GM18951 (cell line): ENCODE data around the gene GLIPR2.
"Not testable (repeated sequence)": the region's sequence is repeated elsewhere in the genome, so short reads cannot be mapped to it uniquely, and the experiment has no call there.

Experiments
- POLR2A ChIP-seq: IDR thresholded peaks from 4 replicates; pipeline ENCODE4 v1.6.1; 2011; ENCODE audit warnings: mild to moderate bottlenecking; ENCODE audit not compliant: insufficient read length, insufficient read depth; ENCODE audit errors: extremely low read depth
- in situ Hi-C: fragments of 300-500 bp; cut with MboI; formaldehyde crosslinking; loops from one replicate; pipeline ENCODE4 v1.12.0; 2022; ENCODE audit warnings: low sequenced_read_pairs, mixed read lengths, inconsistent platforms; ENCODE audit not compliant: unreplicated experiment

GLIPR2 gene, protein sequence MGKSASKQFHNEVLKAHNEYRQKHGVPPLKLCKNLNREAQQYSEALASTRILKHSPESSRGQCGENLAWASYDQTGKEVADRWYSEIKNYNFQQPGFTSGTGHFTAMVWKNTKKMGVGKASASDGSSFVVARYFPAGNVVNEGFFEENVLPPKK

DNA sequence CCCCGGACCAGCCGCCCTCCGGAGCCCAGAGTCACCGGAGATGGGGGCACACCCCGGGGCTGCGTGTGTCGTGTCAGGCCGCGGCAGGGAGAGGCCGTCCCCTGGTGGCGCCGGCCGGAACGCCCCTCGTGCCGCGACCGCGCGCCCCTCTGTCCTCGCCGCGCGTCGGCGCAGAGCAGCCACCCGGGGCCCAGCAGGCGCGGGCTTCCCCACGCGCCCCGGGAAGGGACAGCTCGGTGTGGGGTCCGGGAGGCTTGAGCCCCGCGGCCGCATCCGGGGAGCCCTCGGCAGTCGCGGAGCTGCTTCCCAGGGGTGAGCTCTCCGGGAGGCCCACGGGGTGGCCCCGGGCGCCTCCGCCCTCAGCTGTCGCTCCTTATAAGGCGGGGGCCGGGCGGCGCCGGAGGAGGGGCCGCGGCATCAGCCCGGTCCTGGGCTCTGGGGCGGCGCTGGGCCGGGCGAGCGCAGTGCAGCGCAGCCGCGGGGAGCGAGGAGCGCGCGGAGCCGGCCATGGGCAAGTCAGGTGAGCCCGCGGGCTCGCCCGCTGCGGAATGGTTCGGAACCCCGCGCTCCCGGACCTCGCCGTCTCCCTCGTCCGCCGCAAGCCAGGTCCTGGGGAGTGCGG lies at the start of gene GLIPR2:
TSS of gene GLIPR2 (plus strand) at position 462 of the 622 bp plus-strand sequence. CDS start at position 508, 46 bp downstream.
- in situ Hi-C loops = no loop called here

DNA sequence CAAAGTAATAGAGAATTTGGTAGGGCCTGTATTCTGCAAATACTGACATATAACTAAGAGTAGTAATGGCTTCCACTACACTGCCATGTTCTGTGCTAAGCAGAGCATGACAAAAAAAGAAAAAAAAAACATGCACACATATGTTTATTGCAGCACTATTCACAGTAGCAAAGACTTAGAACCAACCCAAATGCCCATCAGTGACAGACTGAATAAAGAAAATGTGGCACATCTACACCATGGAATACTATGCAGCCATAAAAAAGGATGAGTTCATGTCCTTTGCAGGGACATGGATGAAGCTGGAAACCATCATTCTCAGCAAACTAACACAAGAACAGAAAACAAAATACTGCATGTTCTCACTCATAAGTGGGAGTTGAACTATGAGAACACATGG lies 49.5 kb upstream of the GLIPR2 start:
- in situ Hi-C loops = not testable (repeated sequence)

More for the DNA sequence above, at the start of gene GLIPR2:
- peak; percentile 61 for TF ChIP-seq POLR2A

DNA sequence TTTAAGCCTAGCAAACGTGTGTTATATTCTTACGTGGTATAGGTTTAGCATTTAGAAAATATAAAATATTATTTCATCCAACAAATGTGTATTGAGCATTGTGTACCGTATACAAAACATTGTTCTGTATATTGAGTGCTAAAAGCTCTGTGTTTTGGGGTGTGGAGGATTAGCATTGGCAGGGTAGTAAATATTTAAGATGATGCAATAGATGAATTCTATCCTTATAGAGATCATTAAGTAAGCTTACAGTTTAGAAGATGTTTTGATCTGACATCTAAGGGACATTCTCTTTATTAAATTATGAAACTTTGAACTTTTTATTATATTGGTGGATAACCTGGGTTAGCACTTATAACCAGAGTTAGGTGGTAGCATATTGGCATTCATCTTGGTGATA lies 48.5 kb upstream of the GLIPR2 start:
- in situ Hi-C loops = no loop called here
- no peak for TF ChIP-seq POLR2A

DNA sequence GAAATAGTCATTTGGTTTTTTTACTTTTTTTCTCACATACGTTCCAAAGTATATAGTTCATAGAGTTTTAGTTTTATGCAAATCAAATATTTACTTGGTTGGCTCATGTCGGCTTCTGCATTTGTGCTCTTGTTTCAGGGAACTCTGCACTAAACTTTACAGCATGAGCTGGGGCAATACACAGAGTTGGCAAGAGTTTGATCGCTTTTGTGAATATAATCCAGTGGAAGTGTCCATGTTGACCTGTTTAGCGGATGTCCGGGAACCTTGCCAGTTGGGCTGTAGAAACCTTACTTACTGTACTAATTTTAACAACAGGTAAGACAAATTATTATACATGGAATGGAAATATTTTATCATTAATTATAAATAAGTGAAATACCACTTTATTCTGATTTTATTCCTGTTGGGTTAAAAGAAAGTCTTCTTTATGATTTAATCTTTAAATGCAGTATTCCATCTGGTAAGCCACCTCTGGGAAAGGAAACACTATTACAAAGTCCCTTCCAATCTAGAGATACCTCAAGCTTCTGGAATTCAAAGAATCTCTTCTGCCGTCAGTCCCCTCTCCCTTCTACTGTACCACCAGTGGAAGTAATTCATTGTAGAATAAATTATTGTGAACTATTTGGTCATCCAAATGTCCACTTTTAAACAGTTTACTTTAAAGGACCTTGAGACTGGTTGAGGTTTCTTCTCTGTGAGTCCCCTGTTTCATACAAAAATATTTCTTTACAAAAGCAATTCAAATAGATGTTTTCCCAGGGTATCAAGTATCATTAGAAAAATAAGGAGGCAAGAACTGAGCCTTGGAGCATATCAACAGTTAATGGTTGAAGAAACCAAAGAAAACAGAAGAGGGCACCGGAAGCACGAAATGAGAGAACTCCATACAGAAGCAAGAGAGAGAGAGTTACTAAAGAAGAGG lies 45.2 kb upstream of the GLIPR2 start:
- TF ChIP-seq POLR2A = no peak
- in situ Hi-C loops = no loop called here

DNA sequence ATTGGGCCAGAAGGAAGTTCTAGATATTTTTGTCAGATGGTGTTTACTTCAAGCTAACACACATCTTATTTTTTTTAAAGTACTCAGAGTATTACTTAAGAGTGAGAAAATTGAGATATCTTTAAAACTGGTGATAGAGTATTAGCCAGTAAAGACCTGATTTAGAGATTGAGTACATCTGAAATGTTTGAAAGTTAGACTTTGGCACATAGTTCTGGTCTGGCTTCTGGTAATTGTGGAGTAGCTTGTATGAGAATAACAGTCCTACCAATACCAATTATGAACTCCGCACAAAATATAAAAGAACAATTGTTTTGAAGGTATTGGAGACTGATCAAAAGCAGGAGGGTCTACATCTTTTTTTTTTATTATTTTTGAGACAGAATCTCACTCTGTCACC lies 44.5 kb upstream of the GLIPR2 start:
- in situ Hi-C loops = no loop called here
- no peak for TF ChIP-seq POLR2A

DNA sequence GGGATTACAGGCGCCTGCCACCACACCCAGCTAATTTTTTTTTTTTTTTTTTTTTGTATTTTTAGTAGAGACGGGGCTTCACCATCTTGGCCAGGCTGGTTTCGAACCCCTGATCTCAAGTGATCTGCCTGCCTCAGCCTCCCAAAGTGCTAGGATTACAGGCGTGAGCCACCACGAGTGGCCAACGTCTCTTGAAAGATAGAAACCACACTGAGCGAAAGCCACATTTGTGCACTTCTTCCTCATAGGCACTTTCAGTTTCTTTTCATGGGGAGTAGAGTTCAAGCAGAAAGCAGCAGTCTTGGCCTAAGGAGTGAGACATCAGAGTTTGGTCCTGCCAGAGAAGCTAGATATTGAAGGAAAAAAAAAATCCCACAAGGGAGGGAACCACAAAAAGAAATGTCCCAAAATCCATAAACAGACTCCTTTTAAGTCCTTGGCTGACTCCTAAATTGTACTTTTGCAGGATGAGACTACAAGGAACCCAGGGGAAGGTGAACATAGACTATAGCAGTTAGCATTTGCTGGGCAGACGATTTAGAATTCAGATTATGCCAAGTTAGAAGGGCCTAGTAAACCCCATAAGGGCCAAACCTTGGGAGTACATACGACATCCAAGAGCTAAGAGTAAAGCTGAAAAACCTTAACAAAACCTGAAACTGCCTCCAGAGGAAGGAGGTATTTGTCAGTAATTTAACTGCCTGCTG lies 43.9 kb upstream of the GLIPR2 start:
- in situ Hi-C loops = no loop called here
- TF ChIP-seq POLR2A = no peak

DNA sequence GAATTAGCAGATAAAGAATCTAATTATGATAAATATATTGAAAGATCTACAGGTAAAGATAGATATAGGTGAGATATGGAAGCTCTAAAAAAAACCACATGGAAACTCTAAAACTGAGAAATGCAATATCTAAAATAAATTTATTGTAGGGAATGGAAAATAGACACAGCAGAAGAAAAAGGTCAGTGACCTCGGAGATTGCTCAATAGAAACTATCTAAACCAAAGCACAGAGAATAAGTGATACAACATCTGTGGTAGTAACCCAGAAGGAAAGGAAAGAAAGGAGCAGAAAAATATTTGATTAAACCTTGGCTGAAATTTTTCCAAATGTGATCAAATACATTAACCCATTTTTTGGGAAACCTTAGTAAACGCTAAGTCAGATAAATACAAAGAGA lies 43.1 kb upstream of the GLIPR2 start:
- no peak for TF ChIP-seq POLR2A
- in situ Hi-C loops = no loop called here

DNA sequence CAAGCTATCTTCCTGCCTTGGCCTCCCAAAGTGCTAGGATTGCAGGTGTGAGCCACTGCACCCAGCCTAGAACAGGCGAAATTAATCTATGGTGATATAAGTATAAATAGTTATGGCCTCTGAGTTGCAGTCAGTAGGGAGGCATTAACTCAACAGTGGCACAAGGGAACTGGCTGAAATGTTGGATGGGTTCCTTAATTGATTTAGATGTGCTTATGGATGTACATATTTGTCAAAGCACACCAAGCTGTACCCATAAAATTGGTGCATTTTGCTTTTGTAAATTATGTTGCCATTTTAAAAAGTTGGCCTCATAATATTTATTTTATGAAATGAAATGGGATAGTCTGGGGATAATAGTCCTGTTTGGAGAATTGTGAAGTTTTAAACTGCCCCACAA lies 36.8 kb upstream of the GLIPR2 start:
- in situ Hi-C loops = loop anchor here (5.0 kb wide), 1 partner anchor 68 kb away; the partner anchor contains the start of gene CCIN
- TF ChIP-seq POLR2A = no peak

DNA sequence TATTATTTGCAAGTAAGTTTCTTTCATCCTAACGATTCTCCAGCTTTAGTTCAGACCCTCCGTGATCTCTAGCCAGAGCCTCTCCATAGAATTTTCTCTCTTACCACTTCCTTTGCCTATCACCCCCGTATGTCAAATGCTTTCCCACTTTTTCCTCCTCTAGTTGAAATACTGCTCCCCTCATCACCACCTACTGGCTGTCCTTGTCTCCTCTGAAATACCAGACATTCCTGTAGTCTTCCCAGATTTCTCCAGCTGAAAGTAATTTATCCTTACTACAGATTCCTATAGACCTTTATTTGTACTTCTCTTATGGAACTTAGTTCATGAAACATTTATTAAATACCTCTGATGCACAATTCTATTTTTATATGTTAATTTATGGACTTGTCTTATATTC lies 36.0 kb upstream of the GLIPR2 start:
- TF ChIP-seq POLR2A = no peak
- in situ Hi-C loops = loop anchor here (5.0 kb wide), 1 partner anchor 67 kb away; the partner anchor contains the start of gene CCIN

DNA sequence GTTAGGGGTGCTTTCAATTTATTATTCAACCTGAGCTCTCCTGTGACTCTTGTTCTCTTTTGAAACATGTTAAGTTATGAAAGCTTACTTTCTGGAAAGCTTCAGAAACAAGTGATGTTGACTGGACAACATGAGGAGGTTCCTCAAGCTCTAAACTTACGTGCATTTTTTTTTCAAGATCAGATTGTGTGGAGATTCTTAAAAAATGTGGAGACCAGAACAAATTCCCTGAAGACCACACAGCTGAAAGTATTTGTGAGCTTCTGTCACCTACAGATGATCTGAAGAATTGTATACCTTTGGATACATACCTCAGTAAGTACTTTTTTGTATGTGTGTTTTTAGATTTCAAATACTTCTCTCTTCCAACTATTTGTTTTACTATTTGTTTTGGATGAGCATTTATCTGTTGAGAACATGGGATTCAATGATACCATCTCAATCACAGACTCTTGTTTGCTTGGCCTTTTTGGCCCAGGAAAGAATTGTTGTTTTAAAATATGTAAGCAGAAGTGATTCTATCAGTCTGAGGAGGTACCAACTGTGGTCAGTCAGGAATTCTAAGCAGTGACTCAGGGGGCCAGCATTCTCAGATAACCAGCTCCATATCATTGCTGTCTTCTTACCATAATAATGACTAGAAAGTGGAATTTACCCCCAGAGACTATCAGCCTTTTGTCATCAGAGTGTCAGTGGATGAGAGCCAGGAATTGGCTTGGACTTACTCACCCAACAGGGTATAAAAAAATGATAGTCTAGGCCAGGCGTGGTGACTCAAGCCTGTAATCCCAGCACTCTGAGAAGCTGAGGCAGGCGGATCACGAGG lies 34.4 kb upstream of the GLIPR2 start:
- TF ChIP-seq POLR2A = no peak
- in situ Hi-C loops = loop anchor here (5.0 kb wide), 1 partner anchor 65 kb away; the partner anchor contains the start of gene CCIN

DNA sequence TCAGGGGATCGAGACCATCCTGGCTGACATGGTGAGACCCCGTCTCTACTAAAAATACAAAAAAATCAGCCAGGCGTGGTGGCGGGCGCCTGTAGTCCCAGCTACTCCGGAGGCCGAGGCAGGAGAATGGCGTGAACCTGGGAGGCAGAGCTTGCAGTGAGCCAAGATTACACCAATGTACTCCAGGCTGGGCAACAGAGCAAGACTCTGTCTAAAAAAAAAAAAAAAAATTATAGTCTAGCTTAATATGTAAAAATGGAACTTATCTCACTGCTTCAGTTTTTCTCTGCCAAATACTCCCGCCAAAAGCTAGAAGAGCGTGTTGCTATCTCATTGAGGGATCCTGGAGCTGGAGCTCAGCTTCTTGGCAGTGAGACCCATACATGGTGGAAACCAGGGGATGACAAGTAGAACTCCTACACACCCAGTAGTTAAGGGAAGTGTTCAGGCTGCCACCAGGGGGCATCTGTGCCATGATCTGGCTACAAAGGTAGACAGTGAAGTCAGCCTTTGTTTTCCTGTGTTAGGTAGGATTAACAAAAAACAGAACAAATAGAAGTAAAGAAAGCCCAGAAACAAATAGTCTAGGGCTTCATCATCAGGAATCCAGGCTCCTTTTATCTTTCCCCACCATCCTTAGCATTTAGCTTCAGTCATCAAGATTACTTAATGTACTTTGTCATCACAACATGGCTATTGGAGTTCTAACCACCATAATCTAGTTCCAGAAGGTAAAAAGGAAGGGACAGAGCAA lies 33.6 kb upstream of the GLIPR2 start:
- in situ Hi-C loops = loop anchor here (5.0 kb wide), 1 partner anchor 64 kb away; the partner anchor contains the start of gene CCIN
- TF ChIP-seq POLR2A = no peak
